Endometrium (tissue), 2 donors: ENCODE data around the gene FBLN2.

ENCODE experiments used
- FAIRE-seq: peaks from 2 replicates; lab custom pipeline; 2012; peaks lifted over from hg19 to GRCh38; lab: Jason Lieb, UNC
- donor health status: control.
- donor health status: control.

FBLN2 gene

DNA sequence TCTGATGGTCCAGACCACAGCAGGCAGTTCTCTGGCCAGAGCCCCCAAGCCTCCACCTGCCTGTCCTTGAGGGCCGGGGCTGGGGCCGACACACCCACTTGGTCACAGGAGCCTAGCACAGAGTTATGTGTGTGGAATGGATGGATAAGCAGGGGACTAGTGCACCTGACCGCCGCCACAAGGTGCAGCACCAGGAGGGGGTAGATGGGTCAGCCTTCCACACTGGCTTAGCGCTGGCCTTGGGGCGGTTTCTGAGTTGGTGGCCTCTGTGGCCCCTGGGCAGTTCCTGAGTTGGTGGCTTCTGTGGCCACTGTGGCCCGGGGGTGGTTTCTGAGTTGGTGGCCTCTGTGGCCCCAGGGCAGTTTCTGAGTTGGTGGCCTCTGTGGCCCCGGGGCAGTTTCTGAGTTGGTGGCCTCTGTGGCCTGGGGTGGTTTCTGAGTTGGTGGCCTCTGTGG, 75.8 kb downstream of the FBLN2 start:
- FAIRE-seq, result no peak

DNA sequence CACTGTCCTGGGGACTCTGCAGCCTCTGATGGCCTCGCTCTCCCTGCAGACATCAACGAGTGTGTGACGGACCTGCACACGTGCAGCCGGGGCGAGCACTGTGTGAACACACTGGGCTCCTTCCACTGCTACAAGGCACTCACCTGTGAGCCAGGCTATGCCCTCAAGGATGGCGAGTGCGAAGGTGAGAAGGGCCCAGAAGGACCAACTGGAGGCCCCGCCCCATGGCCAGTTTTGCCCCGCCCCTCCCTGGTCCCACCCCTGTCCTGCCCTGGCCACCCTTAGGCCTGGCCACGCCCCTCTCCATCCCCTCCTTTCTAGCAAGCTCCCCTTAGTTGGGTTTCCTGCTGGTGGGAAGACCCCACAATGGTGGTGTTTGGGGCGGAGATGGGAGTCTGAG, 77.5 kb downstream of the FBLN2 start:
- no peak for FAIRE-seq

DNA sequence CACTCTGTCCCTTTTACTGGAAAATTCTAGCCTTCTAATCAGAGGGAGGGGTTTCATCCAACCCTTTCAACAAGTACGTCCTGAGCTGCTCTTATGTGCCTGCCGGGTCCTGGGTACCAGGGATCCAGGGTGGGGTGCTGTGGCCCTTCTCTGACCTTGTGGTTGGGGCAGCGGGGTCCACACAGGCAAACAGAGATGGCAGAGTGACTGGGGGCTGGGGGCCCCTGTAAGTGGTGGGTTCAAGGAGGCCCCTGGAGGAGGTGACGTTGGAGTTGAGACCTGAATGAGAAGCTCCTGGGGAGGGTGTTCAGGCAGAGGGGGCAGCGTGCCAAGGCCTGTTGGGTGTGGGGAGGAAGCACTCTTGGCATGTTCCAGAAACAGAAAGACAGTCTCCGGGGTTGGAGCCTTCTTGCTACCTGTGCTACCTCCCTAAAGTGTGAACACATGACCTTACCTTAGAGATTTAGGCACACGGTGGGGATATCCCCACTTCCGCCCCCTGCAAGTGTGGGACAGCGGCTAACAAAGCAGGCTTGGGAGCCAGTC, 78.1 kb downstream of the FBLN2 start:
- FAIRE-seq, result no peak

DNA sequence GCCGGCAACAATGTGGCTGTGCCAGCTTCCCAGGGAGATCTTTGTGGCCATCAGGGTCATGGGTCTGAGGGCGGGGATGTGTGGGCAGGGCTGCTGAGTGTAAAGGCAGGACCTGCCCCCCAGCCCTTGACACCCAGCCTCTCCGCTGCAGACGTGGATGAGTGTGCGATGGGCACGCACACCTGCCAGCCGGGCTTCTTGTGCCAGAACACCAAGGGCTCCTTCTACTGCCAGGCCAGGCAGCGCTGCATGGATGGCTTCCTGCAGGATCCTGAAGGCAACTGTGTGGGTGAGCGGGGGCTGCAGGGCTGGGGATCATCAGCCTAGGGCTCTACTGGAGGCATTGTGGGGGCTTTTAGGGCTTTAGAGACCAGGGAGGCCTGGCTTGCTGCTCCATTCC, 78.8 kb downstream of the FBLN2 start:
- no peak for FAIRE-seq

DNA sequence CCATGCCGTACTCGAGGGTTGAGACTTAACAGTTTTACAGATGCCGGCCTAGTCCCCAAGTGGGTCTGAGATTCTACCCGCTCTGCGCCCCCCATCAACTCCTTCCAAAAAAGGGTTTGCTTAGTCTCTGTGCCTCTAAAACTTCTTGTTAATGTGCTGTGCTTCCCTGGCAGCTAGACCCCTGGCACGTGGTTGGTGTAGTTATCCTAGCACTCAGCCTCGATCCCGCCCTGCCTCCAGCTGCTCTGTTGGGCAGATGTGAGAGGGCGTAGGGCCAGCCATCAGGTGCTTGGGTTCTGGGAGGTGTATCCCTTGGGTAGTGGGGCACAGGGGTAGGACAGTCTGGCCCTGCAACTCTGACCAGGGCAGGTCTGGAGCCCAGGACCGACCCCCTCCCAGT, 79.5 kb downstream of the FBLN2 start:
- no peak for FAIRE-seq

DNA sequence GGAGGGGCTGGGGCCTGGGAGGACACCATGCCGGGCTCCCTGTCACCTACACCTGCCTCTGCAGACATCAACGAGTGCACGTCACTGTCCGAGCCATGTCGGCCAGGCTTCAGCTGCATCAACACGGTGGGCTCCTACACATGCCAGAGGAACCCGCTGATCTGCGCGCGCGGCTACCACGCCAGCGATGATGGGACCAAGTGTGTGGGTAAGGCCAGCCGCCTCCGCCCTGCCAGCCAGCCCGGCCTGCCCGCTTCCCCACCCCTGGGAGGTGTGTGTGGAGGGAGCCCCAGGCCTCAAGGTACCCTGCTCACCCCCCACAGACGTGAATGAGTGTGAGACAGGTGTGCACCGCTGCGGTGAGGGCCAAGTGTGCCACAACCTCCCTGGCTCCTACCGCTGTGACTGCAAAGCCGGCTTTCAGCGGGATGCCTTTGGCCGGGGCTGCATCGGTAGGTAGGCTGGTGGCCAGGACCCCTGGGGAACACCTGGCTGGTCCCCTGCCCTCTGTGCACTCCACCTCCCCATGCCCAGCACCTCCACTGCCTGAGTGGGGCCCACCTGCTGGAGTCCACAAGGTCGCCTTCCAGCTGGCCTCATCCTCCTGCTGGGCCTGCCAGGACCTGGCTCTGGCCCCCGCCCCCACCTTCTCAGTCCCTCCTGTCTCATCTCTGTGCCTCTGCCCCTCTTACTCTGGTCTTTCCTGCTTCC, 80.1 kb downstream of the FBLN2 start:
- FAIRE-seq, result no peak

DNA sequence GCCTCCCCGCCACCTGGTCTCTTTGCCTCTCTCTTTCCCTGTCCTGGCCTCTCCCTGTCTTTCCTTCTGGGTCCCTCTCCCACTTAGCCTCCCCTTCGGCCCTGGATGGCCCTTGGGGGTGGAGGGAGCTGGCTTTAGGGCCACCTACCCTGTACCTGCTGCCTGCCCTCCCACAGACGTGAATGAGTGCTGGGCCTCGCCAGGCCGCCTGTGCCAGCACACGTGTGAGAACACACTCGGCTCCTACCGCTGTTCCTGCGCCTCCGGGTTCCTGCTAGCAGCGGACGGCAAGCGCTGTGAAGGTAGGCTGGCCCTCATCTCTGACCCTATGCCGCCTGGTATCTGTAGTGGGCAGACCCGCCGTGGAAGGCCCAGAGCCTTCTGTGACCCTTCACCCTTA, 80.7 kb downstream of the FBLN2 start:
- no peak for FAIRE-seq

DNA sequence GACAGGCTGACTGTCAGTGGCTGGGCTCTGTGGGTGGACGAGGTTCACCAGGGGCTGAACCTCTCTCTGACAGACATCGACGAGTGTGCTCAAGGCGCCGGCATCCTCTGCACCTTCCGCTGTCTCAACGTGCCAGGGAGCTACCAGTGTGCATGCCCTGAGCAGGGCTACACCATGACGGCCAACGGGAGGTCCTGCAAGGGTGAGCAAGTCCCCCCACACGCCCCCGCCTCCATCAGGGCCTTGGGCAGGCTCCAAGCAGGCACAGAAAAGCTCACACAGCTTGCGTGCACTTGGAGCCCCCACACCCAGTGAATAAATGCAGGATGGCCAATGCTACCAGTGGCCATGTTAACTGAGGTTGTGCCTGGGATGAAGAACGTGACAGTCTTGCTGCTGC, 82.3 kb downstream of the FBLN2 start:
- FAIRE-seq, result no peak

DNA sequence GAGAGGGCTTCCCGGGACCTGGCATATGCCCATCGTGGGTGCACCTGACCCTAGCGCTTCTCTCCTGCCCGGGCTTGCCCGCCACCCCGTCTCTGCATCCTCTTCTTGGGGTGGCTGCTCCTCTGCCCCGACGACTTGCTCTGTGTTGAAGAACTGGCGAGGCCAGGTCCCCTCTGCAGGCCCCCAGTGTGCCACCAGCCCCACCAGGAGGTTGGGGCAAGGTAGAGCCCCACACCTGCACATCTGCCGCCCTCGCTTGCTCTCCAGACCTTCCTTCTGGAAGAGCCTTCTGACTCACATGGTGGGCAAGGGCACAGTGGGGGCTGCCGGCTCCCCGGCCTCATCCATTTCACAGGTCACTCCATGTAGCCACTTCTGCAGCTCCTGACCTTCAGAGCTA, 84.3 kb downstream of the FBLN2 start:
- no peak for FAIRE-seq

DNA sequence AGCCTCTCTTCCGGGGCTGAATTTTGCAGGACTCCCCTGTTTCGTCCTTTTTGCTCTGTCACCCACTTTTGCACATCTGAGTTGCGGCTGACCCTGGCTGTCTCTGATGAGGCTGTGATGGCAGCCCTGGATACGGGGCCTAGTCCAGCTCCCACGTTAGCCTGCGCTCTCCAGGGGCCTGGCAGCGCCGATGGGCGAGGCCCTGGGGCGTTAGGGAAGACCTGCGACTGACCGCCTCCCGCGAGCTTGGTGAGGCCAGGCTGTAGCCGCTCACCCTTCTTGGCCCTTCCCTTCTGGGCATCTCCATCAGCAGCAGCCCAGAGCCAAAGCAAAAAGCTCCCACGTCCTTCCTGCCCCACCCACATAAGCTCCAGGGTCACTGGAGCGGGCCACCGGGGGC, 85.2 kb downstream of the FBLN2 start:
- no peak for FAIRE-seq

DNA sequence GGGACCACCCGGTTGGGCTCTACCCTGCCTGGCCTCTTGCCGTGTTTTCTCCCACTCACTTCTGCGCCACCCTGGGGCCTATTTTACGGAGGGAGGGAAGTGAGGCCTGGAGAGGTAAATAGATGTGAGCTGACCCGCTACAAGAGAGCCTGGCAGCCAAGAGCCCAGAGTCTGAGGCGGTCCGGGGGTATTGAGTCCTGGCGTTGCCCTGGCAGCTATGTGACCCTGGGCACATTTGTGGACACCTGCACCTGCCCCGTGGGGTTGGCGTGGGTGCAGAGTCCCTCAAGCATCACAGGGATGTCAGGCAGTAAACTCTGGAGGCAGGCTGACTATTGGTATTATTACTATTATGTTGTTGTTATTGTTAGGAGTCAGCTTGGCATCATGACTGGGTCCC, 85.7 kb downstream of the FBLN2 start:
- FAIRE-seq, result no peak

DNA sequence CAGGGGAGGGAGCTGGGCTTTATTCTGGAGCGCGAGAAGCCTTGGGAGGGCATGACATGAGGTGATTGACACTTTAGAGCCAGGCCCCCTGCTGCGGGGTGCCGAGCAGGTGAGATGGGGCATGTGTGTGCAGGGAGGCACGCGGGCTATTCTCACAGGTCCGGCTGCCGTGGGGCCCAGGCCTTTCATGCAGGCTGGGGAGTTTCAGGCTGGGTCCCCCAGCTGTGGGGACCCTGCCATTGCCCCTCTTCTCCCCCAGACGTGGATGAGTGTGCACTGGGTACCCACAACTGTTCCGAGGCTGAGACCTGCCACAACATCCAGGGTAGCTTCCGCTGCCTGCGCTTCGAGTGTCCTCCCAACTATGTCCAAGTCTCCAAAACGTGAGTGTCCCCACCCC, 87.3 kb downstream of the FBLN2 start:
- no peak for FAIRE-seq

DNA sequence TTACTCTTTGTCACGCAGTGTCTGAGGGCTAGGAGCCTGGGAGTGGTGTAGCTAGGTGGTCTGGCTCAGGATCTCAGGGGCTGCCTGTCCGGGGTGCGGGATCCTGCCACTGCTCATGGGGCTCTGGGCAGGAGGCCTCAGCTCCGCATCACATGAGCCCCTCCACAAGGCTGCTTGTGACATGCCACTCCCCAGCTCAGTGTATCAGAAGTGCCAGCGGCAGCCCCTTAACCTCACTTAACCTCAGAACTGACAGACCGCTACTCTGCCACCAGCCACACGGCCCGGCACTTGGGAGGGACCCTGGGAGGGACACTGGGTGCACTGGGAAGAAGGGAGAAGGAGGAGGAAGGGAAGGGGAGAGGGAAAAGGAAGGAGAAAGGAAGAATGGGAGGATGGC, 87.9 kb downstream of the FBLN2 start:
- FAIRE-seq, result no peak

DNA sequence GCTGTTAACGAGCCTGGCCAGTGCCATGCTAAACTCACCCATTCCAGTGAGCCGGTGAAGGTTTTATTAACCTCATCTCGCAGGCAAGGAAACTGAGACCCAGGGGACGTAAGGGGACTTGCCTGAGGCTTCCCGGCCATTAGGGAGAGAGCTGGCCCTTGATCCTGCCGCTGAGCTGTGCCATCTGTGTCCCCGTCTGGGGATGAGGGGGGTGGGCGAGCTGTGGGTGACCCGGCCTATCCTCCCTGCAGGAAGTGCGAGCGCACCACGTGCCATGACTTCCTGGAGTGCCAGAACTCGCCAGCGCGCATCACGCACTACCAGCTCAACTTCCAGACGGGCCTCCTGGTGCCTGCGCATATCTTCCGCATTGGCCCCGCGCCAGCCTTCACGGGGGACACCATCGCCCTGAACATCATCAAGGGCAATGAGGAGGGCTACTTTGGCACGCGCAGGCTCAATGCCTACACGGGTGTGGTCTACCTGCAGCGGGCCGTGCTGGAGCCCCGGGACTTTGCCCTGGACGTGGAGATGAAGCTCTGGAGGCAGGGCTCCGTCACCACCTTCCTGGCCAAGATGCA, 88.5 kb downstream of the FBLN2 start:
- no peak for FAIRE-seq

DNA sequence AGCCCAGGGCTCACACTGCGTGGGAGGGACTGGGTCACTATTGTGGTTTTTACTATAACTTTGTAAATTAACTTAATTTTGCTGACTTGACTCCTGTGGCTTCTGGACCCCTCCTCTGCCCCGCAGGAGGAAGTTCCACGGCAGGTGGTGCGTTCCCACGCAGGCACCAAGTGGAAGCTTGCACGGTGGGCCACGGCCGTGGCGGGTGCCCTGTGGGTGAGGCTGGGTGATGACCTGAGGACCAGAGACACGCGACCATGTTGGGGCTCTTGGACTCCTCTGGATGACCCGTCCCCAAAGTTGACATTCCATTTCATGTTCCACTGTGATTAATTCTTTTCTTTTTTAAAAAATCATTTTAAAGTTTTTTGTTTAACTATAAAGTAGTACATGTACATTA, 89.0 kb downstream of the FBLN2 start:
- no peak for FAIRE-seq

DNA sequence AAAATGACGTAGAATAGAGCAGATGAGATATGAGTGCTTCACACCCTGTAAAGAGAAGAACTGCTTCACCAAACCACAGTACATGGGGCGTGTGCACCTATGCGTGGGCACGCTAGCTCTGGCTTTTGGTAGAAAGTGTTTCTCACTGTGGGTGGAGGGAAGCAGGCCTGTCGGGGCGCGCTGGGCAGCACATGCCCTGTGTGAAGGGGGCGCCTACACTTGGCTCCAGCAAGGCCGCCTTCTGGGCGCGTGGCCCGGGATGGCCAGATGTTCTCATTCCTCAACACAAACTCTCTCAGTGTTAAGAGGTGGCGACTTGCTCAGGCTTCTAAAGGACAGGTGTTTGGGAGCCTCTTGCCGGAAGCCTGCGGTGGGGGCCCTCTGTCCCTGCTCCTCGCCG, 90.0 kb downstream of the FBLN2 start:
- FAIRE-seq, result no peak

DNA sequence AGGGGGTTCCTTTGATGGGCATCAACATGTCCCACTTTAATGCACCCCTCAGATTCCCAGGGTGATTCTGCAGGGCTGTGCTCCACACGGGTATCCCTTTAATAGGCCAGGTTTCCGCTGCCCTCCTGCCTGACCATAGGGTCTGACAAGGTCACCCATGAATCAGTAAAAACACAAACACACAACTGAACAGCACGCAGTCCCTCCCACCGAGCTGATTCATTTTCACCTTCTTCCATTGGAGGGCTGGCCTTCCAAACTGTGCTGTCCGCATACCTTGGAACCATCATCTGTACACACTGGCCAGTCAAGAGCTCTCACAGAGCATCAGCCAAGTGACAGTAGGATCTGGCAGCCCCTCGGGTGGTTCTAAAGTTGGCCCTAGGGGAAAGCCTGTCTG, 93.7 kb downstream of the FBLN2 start:
- FAIRE-seq, result no peak

DNA sequence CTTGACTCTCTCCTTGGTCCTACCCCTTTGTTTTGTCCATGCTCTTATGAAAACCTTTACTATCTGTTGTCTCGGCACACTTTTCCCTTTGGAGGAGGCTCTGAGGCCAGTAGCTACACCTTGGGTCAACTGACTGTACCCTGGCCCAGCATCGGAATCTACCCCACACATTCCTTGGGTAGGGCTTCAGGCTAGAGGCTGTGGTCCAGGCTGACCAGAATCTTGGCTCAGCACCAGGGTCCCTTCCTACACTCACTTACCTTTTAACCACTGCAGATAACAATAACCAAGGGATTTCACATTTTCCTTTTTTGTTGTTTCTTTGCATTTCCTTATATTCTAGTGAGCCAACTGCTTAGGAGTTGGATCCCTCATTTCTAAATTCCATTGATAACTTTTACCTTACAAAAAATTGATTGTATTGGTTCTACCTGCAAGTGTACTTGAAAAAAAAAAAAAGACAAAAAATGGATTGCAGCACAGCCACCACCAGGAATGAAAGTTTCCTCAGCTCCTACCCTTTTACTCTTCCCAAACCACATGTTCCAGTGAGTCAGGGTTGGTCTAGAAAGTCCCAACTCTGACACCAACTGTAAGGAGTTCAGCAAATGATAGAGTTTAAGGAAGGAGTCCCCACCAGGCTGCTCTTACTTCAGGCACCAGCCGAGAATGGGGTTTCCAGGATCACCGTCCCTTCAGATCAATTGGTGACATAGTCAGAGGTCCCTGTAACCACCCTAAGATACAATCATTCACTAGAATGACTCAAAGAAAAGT, 95.6 kb downstream of the FBLN2 start:
- no peak for FAIRE-seq

DNA sequence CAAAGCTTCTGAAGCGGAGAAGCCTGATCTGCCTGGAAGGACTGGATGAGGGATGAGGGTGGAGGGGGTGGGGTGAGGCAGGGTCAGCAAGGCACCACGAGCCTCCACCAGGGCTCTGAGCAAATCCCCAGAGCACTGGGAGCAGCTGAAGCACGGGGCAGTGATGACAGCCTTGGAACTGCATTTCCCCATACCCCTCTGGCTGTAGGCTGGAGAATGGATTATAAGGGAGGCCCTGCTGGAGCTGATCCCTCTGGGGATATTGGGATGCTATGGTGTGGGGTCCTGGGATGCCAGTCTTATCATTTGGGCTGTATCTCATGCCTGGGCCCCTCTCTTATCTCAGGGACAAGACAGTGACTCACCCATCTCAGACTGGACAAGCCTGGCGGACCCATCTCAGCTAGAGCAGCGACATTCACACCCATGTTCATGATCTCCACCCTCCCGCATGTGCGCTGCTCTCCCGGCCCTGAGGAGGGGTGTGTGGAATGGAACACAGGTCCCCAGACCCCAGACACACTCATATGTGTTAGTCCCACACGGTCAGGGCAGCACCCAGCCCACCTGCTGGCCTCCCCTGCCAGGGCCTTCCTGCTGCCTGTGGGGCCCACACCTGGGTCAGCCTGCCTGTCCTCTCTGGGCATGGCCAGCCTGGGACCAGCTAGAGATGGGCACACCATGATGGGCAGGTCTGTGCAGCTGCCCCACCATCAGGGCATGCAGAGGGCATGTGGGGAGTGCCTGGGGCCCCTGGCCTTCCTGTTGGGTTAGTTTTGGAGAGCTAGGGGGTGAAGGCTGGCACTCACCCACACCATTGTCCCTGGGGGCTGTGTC, 97.1 kb downstream of the FBLN2 start:
- no peak for FAIRE-seq

DNA sequence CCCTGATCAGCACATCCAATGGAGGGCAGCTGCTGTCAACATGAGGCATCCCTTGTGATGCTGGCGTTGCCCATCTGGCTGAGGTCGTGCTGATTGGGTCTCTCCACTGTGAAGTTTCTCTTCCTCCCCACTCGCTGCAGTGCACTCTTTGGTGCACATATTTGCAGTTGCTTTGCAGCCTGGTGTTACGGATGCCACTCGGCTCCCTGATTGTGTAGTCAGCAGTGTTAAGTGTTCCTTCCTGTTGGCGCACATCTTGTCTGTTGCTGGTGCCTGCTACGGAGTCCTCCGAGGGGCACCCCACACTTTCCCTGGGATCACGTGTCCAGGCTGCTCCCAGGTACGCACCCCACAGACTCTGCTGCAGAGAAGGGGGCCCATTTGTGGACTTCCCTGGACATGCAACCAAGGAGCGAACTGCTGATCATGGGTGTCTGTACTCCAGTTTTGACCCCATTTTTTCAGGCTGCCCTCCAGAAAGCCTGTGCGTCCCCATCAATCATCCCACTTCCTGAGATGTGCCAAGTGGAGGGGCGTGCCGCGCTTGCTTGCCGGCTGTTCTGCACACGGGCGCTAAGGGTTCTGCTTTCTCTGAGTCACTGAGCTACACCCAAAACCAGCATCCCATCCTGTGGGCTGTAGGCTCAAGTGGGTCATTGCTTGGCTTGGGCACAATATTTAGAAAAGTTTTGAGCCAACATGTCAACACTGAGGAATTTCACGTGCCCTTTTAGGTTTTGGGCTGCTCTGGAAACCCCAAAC, 98.6 kb downstream of the FBLN2 start:
- FAIRE-seq, result no peak
